Measurements from ENCODE around the gene TTLL5.
A peak's percentile ranks its signal among the peaks of the same experiment; 100 is the strongest.
"Not testable (repeated sequence)": the region's sequence is repeated elsewhere in the genome, so short reads cannot be mapped to it uniquely, and the experiment has no call there.

The TTLL5 gene

GRCh38 chr14:75877884-75878283 lies 216.8 kb downstream of the TTLL5 start:
- DNase-seq: peak; percentile 58

- DNase-seq: no peak
Measured at GRCh38 chr14:75879031-75879430, 218.0 kb downstream of the TTLL5 start.

DNA sequence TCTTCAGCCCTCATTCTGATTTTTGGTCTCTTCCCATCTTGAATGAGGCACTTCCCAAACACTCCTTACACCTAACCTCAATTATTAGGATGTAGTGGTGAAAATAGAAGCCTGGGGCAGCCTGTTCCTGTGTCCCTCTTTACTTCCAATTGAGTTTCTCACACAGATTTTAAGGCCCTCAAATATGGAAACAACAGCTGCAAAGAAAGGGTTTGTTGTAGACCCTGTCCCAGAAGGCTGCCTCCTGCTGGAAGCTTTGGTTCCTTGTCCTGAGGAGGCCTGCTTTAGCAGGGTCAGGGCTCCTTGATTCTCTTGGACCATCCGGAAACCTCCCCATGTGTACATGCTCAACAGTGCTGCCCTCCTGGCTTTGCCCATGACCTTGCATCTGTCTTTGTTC lies 219.5 kb downstream of the TTLL5 start:
- no peak for DNase-seq

DNA sequence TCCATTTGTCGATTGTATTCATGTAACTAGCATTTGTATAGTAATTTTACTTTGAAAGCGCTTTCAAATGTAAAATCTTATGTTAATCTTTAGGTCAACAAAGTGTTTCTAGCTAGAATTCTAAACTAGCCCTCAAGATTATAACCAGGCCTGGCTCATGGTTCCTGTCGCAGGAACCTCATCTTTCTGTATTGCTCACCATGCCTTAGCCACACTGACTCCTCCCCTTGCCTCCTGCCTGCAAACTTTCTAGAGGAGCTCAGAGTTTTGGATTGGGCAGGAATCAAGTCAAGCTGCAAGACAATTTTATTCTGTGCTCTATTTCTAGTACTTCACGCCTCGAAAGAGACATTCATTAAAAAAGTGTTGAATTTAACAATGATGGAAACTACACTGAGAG lies 220.9 kb downstream of the TTLL5 start:
- DNase-seq: no peak

- DNase-seq: no peak
Measured at GRCh38 chr14:75884198-75884611, 223.2 kb downstream of the TTLL5 start.

GRCh38 chr14:75885829-75886228 lies 224.8 kb downstream of the TTLL5 start:
- no peak for DNase-seq

DNA sequence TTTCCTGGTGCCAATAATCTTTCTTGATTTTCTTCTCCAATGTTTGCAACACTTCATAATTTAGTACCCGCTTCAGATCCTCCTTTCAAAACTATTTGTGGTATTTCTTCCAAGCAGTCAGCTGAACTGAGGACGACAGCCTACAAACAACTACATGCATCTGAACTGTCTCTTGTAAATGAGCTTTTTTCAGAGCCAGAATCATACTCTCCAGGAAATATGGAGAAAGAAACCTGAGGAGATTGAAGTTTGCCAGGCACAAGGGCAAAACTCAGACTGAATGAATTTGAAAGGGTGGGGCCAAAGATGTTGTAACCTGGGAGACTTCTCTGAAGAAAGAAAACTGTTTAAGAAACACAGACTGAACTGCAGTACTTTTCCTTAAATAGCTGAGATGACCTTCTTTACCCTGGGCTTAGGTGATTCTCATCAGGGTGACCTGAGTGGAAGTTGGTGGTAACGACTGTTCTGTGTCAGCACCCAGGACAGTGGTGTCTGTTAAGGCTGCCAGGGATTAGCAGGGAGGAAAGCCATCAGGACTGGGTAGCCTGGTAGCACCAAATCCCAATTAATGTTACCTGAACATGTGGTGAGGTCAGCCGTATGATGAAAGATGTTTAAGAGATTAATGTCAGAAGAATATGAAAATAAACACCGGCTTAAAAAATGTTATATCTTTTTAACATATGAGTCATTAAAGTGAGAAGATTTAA lies 225.7 kb downstream of the TTLL5 start:
- DNase-seq: no peak

- no peak for DNase-seq
Measured at GRCh38 chr14:75888945-75889344, 227.9 kb downstream of the TTLL5 start.

DNA sequence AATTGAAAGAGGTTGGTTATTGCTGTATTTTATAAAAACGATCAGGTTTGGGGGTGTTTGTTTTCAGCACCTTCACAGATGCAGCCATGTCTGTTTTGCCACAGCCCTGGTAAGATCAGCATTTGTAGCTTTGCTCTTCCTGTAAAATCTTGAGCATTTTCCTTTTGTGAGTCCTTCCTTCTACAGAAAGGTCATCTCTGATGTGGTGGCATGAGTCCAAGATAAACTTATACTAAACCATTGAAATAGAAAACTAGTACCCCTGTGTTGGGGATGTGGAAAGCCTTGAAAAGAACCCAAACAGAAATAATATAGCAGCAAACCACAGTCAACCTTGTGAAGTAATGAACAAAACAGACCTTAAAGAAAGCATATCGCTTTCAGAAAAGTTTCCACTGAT lies 235.3 kb downstream of the TTLL5 start:
- no peak for DNase-seq

GRCh38 chr14:75904311-75904710 lies 243.3 kb downstream of the TTLL5 start:
- no peak for DNase-seq

DNA sequence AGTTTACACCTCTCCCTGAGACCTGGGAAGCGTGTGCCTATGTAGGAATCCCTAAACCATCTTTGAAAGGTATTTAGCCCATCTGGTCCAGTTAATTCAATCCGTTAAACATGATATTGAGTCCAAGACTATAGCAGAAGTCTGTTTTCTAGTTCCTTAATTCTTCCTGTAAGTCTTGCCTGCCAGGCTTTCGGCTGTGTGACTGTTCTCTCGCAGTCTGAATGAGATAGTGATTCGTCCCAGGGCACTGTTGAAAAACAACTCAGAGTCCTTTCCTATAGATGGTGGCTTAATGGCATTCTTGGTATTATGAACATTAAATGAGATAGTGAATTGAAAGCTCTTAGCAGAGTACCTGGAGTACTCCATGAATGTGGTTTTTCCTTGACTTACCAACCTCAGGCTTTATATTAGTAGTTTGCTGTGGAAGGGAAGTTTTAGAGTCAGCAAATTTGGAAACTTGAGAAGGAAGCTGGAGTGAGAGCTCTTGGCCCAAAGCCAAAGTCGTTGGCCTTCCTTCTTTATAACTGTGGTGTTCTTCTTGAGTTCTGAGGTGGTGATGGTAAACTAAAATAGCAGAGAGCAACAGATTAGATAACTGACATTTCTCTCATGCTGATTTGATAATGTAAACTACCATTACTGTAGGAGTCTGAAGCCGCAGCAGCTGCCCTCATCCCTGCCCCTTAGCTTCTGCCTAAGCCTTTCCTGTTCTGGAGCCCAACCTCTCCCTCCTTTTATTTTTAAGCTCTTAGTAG lies 244.3 kb downstream of the TTLL5 start:
- DNase-seq: no peak

DNA sequence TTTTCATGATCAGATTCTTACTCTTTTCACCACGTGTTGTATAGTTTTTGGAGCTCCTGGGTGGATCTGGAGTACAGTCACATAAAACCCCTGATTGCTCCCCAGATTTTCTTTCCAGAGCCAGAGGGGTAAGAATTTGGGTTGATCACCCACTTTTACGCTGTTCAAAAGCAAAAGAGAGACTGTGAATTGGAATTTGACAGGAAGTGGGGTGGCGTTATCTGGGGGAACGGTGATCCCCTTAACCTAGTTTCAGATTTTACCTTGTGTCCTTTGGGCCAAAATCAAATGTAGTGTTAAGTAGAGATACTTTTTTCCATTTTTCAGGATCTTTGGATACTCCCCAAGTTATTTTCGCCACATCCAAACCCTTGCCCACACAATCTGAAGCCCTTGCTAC lies 245.2 kb downstream of the TTLL5 start:
- no peak for DNase-seq

DNA sequence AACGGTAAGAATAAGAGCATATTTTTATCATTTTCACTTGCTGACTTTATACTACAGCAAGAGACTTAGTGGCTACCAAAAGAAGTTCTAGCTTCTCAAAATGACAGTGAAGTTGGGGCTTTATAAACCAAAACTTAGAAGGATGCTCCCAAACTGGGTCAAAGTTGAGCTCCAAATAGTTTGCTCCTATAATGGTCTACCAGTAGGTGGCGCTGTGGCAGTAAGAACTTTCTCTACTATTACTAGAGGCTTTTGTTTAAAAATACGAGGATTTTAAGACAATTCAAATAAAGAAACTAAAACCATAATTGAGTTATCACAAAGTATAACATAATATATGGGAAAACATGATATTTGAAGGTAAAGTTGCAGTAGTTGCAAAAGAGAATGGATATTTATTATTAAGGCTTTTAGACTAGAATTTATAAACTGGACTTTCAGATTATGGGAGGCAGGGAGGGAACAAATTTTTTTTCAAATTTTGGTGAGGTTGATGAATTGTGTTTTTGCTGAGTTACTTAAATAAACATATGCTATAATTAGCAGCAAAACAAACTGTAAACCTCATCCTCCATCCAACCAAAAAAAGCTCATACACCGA lies 245.7 kb downstream of the TTLL5 start:
- peak; percentile 10 for DNase-seq

- DNase-seq: no peak
Measured at GRCh38 chr14:75907756-75908359, 246.8 kb downstream of the TTLL5 start.

DNA sequence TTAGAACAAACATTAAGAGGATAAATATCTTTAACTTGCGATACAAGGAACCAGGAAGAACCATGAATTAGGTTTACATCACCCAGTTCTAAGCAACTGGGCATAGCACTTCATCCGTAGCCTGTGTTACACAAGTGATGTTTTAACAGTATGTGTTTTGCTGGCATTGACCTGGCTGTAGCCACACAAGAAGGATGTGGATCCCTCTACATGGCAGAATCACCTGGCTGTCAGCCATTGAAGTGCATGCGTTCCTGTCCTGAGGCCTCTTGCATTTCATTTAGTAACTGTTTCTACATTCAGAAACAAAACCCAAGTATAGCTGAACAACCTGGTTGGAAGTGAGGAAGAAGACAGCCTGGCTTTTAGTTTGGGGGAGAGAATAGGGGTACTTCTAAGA lies 248.6 kb downstream of the TTLL5 start:
- no peak for DNase-seq

DNA sequence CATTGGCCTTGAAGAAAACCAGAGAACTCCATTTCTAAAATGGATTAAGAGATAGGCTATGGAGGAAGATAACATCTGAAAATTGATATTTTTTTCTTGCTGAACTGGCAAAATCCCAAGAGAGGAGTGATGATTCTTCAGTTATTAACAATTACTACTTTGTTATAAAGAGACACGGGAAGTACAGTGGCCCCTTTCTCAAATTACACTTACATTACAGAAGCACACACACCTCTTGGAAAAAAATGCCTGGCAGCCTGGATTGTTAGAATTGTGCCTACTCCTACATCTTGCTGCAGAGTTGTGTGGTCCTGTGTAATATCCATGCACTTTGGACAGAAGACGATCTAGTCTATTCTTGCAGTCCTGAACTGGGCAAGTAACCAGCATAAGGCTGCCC lies 249.0 kb downstream of the TTLL5 start:
- no peak for DNase-seq

DNA sequence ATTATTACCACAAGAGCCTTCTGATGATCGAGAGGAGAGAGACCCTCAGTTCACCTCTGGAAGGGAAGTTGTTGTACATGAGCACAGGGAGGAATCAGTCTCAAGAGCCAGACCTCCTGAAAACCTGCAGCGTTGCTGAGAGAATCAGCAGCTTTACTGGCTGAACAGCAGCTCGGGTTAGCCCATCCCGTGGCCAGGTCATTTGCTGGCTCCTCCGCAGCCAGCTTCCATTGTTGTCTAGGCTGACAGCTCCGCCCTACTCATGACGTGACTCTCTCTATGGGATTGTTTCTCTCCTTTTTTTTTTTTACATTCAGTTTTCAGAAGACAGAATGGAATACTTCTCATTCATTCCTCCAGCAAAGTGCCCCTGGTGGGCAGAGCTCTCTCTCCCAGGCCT lies 250.8 kb downstream of the TTLL5 start:
- no peak for DNase-seq

GRCh38 chr14:75913183-75913582 lies 252.1 kb downstream of the TTLL5 start:
- no peak for DNase-seq

GRCh38 chr14:75915045-75915444 lies 254.0 kb downstream of the TTLL5 start:
- DNase-seq: no peak

DNA sequence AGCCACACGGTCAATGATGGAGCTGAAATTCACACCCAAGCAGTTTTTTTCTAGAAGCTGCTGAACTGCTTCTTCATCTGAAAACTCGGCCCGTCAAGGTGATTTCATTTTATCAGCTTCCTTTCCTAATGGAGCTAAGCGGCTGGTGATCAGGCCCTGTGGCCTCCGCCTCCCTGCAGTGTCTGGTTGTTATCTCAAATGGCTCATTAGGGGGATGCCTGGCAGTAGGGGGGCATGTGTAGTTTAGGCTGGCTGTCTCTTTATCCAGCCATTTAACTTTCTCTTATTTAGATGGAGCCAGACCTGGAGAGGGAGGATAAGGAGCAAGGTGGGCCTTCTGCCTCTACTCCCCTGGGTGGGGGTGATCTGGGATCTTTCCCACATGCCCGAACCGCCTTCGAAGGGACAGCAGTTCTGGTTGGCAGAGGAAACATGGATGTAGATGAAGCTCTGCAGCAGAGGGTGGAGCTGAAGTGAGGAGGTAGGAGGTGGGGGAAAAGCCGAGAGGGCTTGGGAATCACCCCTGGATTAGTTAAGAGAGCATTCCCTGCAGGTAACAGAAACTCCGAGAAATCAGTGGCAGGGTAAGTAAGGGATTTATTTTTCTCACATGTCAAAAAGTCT lies 256.4 kb downstream of the TTLL5 start:
- DNase-seq: no peak

DNA sequence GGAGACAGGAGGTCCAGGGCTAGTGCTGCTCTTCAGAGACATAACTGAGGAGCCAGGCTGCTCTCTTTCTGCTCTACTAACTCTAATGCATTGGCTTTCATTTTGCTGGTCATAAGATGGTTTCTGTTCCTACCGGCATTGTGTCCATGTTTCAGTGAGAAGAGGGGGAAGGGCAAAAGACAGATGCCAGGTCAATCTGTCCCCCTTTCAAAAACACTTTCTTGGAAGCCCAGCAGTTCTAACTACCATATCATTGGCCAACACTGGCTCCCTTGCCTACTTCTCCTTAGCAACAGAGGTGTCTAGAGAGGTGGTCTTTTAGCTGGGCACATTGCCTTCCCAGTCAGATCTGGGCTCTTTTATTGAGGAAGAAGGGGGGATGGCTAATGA lies 256.9 kb downstream of the TTLL5 start:
- no peak for DNase-seq

- not testable (repeated sequence) for DNase-seq
Measured at GRCh38 chr14:75920421-75920820, 259.4 kb downstream of the TTLL5 start.

DNA sequence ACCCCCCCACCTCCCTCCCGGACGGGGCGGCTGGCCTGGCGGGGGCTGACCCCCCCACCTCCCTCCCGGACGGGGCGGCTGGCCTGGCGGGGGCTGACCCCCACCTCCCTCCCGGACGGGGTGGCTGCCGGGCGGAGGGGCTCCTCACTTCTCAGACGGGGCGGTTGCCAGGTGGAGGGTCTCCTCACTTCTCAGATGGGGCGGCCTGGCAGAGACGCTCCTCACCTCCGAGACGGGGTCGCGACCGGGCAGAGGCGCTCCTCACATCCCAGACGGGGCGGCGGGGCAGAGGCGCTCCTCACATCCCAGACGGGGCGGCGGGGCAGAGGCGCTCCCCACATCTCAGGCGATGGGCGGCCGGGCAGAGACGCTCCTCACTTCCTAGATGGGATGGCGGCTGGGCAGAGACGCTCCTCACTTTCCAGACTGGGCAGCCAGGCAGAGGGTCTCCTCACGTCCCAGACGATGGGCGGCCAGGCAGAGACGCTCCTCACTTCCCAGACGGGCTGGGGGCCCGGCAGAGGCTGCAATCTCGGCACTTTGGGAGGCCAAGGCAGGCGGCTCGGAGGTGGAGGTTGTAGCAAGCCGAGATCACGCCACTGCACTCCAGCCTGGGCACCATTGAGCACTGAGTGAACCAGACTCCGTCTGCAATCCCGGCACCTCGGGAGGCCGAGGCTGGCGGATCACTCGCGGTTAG lies 264.2 kb downstream of the TTLL5 start:
- not testable (repeated sequence) for DNase-seq

Data from NCI-H1436 (cell line).